ENCODE data around the gene SLC25A39.
"Not testable (repeated sequence)": the region's sequence is repeated elsewhere in the genome, so short reads cannot be mapped to it uniquely, and the experiment has no call there.

The SLC25A39 gene

DNA sequence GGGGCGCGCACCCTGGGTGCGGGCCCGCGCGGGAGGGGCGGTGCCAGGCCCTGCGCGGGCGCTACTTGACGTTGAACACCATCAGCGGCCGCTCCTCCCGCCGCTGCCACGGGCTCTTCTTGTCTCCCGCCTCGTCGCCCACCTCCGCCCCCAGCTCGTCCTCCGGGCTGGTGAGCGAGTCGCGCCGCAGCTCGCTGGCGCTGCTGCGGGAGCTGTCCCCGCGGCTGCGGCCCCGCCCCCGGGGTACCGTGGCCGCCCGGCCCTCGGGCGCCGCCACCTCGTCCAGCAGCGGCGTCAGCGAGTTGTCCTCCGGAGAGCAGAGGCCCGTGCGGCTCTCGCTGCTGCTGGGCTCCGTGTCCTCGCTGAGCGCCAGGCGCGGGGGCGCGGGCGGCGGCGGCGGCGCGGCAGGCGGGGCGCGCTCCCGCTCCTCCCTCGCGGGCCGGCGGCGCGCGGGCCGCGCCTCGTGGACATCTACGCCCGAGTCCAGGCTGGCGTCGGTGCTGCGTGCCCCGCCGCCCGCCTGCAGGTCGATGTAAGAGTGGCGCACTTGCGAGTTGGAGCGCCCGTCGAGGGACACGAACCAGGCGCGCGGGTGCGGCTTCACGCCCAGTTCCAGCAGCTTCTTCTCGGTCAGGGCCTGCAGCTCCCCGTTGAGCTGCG lies 29.2 kb upstream of the SLC25A39 start:
- DNase-seq, result no peak

DNA sequence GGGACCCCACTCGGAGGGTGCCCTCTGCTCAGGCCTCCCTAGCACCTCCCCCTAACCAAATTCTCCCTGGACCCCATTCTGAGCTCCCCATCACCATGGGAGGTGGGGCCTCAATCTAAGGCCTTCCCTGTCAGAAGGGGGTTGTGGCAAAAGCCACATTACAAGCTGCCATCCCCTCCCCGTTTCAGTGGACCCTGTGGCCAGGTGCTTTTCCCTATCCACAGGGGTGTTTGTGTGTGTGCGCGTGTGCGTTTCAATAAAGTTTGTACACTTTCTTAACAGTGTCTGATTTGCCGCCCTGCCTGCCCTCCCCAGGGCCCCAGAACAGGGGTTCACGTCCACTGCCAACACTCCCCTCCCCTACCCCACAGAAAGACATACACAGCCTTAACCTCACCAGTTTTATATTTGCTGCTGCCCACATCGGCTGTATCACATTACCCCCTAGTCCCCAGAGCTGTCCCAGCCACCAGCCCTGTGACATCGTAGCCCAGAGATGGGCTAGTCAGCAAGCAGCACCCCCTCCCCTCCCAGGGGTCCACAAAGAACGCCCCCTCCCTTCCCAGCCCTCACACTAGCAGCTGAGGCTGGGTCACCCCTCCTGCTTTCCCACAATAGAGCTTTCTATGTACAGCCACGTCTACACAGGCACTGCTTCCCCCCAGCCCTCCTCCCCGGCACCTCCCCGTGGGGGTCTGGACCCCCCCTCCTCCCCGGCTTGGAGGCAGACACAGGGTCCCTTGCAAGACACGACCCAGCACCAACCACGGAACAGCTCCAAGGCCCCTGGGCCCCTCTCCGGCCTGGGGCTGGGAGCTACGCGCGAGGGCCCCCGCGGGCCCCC lies 28.4 kb upstream of the SLC25A39 start:
- DNase-seq, result no peak

DNA sequence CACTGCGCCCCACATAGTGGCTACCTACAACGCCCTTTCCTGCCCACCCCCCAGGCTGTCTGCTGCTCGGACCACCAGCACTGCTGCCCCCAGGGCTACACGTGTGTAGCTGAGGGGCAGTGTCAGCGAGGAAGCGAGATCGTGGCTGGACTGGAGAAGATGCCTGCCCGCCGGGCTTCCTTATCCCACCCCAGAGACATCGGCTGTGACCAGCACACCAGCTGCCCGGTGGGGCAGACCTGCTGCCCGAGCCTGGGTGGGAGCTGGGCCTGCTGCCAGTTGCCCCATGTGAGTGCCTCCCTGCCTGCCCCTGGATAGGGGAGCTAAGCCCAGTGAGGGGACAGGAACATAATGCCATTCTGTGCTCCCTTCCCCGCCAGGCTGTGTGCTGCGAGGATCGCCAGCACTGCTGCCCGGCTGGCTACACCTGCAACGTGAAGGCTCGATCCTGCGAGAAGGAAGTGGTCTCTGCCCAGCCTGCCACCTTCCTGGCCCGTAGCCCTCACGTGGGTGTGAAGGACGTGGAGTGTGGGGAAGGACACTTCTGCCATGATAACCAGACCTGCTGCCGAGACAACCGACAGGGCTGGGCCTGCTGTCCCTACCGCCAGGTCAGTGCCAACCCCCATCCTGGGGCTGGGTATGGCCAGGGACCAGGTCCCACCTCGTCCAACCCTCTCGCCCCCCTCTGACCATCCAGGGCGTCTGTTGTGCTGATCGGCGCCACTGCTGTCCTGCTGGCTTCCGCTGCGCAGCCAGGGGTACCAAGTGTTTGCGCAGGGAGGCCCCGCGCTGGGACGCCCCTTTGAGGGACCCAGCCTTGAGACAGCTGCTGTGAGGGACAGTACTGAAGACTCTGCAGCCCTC lies 27.6 kb upstream of the SLC25A39 start:
- no peak for DNase-seq

DNA sequence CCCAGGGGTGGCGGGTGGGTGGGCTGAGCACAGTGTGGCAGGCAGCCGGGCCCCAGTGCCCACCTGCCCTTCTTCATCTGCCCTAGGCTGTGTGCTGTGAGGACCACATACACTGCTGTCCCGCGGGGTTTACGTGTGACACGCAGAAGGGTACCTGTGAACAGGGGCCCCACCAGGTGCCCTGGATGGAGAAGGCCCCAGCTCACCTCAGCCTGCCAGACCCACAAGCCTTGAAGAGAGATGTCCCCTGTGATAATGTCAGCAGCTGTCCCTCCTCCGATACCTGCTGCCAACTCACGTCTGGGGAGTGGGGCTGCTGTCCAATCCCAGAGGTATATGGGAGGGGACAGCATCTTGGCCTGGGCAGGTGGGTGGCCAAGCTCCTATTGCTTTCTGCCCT lies 26.8 kb upstream of the SLC25A39 start:
- DNase-seq, result no peak

DNA sequence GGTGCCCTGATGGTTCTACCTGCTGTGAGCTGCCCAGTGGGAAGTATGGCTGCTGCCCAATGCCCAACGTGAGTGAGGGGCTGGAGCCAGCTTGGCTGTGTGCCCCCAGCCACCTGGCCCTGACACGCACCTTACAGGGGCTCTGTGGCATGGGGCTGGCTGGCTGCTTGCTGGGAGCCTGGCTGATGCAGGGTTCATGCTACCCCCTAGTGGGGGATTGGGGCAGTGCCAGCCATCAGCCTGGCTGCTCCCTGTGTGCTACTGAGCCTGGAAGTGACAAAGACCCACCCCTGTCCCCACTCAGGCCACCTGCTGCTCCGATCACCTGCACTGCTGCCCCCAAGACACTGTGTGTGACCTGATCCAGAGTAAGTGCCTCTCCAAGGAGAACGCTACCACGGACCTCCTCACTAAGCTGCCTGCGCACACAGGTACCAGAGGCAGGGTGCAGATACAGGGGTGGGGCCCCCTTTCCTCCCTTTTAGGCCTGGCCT lies 26.2 kb upstream of the SLC25A39 start:
- DNase-seq, result peak; percentile 68 to 69

DNA sequence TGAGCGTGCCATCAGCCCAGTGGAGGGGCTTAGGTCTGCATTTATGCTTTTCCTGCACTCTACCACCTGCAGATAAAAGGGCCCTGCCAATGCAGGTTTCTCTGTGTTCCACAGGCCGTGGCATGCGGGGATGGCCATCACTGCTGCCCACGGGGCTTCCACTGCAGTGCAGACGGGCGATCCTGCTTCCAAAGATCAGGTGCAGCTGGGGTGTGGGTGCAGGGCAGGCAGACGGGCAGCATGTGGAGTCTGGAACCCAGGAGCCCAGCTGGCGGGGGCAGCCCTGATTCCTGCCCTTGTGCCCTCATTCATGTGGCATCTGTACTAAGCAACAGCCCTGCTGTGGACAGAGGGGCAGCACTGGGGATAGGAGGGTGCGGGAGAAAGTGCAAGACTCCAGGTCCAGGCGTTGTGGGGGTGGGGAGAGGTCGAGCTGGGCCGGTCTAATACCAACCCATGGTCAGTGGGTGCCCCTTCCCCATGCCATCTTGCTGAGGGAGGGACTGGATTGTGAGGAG lies 25.0 kb upstream of the SLC25A39 start:
- DNase-seq, result no peak

DNA sequence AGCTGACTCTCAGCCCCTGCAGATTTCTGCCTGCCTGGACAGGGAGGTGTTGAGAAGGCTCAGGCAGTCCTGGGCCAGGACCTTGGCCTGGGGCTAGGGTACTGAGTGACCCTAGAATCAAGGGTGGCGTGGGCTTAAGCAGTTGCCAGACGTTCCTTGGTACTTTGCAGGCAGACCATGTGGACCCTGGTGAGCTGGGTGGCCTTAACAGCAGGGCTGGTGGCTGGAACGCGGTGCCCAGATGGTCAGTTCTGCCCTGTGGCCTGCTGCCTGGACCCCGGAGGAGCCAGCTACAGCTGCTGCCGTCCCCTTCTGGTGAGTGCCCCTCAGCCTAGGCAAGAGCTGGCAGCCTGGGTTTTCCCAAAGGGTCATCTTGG lies 24.4 kb upstream of the SLC25A39 start:
- no peak for DNase-seq

DNA sequence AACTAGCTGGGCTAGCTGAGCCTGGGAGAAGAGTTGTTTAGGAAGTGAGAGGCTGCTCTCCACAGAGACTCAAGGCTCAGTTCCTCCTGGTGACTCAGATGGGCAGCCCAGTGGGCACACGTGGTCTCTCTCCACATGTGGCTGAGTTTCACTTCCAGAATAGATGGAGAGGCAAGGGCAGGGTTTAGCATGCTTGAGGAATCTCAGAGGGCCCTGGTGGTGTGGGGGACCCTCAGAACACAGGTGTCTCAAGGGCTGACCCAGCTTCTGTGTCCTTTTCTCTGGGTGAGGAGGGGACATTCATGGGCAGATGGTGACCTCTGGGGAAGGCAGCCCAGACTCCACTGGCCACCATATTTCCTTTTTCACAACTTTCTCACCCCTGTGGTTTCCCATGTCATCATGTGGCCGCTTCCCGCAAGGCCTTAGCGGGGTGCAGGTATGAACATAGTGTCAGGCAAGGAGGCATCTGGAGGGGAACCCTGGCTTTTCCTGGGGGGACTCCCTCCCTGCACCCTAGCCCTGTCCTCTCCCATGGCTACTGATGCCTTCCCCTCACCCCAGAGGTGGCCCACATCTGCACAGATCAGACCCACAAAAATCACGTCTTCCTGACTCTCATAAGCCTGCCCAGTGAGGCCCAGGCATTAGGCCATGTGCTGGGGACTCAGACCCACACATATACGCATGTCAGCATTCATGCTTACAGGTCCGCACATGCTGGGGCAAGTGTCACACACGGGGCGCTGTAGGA lies 23.8 kb upstream of the SLC25A39 start:
- no peak for DNase-seq

DNA sequence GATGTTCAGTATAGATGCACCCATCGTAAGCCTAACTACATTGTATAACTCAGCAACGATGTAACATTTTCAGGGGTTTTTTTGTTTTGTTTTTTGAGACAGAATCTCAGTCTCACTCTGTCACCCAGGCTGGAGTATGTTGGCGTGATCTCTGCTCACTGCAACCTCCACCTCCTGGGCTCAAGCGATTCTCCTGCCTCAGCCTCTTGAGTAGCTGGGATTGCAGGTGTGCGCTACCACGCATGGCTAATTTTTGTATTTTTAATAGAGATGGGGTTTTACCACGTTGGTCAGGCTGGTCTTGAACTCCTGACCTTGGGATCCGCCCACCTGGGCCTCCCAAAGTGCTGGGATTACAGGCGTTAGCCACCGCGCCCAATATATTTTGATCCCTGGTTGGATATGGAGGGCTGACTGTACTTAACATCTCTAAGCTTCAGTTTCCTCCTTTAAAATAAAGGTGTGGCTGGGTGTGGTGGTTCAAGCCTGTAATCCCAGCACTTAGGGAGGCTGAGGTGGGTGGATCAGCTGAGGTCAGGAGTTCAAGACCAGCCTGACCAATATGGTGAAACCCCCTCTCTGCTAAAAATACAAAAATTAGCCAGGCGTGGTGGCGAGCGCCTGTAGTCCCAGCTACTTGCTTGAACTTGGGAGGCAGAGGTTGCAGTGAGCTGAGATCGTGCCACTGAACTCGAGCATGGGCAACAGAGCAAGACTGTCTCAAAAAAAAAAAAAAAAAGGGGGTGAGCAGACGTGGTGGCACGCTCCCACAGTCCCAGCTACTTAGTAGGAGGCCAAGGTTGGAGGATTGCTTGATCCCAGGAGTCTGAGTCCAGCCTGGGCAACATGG lies 22.8 kb upstream of the SLC25A39 start:
- DNase-seq, result not testable (repeated sequence)

DNA sequence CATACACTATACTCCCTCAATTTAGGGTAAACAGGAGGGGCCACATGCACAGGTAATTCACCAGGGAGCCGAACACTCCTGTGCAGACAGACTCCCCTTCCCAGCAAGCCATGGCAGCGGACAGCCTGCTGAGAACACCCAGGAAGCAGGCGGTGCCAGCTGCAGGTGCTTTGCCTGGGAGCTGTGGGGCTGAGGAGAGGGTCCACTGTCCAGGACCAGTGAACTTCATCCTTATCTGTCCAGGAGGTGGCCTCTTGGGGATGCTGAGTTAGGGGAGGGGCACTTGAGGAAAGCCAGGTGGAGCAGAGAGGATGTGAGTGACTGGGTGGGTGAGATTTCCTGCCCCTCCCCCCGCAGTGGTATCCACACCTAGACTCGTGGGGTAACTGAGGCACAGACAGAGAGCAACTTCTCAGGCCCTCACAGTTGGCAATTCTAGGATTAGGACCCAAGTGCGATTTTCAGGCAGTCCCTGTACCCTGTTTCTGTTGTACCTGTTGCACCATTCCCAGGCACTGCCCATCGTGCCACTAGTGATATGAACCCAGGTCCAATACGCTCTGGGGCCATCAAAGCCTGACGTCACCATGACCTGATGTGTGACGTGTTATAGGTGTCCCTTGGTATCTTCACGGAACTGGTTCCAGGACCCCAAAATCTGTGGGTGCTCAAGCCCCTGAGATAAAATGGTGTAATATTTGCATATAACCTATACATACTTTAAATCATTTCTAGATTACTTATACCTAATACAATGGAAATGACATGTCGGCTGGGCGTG lies 21.6 kb upstream of the SLC25A39 start:
- DNase-seq, result no peak

DNA sequence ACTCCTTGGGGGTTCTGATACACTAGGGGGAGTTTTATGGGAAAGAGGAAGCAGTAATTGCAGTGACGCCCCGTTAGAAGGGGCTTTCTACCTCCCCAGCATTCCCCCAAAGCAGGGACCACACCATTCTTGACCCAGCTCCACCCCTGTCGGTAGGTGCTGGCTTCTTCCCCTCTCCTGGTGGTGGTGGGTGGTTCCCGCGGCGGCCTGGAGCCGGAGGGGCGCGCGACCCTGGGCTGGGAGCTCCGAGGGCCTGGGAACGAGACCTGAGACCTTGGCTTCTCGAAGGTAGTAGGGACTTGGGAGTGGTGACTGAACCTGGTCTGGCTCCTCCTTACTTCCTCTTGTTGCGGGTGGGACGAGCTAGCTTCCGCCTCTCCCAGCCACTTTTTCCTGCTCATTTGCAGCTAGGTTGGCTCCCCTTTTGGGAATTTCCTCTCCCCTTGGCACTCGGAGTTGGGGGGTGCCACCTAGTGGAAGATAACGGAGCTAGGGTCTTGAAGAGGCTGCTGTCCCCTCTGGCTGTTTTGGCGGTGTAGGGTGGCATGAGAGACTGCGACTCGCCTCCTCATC lies 20.9 kb upstream of the SLC25A39 start:
- no peak for DNase-seq

DNA sequence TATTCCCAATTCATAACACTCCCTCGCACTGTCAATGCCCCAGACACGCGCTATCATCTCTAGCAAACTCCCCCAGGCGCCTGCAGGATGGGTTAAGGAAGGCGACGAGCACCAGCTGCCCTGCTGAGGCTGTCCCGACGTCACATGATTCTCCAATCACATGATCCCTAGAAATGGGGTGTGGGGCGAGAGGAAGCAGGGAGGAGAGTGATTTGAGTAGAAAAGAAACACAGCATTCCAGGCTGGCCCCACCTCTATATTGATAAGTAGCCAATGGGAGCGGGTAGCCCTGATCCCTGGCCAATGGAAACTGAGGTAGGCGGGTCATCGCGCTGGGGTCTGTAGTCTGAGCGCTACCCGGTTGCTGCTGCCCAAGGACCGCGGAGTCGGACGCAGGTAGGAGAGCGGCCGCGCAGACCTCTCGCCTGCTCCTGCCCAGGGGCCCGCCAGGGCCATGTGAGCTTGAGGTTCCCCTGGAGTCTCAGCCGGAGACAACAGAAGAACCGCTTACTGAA lies 20.4 kb upstream of the SLC25A39 start, which contains the start of gene GRN:
Gene GRN, plus strand, starts transcription at position 364 of the 515 bp plus-strand sequence. CDS start 3,863 bp downstream, outside the sequence.
- peak; percentile 76 to 78 for DNase-seq

DNA sequence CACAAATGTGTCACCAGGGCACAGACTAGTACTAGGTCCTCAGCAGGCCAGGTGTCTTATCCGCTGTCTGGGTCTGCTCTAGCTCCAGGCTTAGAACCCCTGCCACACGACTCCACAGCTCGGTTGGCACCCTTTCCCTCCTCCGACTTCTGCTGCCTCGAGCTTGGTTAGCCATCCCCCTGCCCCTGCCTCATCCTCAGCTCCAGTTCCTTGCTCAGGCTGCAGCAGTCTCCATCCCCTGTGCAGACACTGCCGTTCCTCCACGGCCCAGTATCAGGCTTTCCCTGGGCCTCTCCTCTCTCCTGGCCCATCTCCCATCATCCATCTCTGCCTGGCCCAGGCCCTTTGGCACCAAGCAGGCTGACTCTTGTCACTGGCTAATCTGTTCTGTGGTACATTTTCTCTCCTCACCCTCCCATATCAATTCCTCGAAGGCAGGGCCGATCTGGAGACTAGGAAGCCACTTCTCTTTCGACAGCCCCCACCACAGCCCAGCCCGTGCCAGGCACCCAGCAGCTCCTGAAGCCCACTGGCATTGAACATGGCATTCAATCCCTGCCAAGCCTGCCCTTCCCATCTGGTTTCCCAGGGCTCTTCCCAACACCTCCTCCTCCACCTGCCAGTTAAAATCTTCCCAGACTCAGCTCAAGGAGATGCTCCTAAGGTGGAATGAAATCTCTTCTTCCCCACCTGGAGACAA lies 19.0 kb upstream of the SLC25A39 start:
- DNase-seq, result no peak

DNA sequence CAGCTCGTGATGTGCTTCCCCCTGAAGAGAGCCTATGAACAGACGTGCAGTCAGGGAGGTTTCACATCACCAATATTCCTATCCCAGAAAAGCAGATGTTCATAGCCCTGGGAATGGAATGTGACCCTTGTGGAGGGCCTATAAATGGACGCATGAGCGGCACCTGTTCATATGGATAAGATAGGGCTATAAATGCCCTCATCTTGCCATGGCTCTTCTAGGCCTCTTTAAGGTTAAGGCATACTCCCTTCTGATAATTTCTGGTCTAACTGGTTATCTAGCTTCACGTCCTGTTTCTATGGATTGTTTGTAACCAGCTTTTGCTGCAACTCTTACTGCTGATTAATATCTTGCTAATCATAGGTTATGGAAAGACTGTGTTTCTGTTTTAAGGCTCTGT lies 15.9 kb upstream of the SLC25A39 start:
- not testable (repeated sequence) for DNase-seq

DNA sequence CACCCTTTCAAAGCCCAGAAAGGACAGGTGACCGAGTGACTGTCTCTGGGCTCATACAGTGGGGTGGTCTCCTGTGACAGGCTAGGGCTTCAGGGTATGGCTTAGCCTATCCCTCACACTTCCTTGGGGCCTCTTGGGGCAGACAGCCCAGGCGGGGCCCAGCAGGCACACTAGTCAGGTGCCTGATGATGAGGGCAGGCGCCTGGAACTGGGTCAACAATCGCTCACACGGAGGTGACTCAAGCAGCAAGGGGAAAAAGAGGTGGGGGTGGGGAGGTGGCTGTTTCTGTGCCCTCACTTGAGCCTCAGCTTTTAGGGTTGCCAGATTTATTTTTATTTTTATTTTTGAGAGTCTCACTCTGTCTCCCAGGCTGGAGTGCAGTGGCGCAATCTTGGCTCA lies 14.1 kb upstream of the SLC25A39 start:
- no peak for DNase-seq

DNA sequence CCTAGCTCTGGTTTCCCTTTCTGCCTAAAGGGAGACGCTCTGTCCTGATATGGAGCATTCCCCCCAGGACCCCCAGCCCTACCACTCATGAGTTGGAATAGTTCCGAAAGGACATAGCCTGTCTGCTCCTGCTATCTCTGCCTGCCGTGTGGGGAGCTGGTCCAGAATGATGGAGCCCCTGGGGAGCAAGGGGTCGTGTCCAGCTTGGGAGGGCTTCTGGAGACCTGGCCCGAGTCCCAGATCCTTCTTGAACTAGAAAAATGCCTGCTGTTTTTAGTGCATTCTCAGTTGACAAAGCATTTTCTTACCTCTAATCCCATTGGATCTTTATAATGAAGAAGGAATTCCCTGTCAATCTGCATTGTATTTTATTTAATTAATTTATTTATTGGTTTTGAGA lies 11.3 kb upstream of the SLC25A39 start:
- DNase-seq, result no peak

DNA sequence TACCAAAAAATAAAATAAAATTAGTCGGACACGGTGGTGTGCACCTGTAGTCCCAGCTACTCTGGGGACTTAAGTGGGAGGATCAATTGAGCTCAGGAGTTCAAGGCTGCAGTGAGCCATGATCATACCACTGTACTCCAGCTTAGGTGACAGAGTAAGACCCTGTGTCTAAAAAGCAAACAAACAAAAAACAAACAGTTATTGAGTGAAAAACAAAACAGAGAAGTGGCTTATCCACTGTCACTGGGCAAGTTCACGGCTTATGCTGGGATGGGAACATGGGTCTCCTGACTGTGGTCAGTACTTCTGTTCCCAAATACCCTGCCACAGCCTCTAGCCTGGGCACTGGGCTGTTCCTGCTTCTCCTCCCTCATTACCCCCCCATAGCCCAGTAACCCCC lies 10.9 kb upstream of the SLC25A39 start:
- DNase-seq, result no peak

DNA sequence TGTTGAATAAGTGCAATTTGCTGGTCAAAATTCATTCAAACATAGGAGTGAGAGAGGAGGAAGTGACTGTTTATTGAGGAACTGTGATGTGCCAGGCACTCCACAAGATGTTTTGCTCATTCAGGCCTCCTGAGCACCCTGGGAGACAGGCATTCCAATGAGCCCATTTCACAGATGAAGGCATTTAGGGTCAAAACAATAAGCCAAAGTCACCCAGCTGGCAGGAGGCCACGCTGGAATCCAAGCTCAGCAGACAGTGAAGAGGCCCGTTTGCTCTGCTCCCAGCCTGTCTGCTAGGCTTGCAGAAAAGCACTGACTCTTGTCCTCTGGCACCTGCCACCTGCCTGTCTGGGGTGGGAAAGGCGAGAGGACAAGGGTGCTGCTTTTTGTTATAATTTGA lies 10.1 kb upstream of the SLC25A39 start:
- DNase-seq, result no peak

DNA sequence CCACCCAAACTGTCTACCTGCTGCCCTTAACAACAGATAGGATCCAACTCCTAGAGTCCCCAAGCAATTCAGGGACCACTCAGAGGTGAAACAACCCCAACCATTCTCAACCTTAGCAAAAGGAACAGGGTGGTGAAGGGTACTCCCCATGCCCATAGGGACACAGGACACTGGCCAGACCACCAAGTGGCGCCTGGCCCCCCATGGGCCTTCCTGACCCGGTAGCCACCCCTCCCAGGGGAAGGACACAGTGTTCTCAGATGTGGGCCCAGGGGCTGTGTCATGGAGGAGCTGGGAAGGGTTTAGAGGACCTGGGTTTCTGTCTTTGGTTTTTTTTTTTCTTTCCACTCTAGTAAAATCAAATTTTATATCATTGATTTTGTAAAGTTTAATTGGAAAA lies 9.7 kb upstream of the SLC25A39 start:
- no peak for DNase-seq

All from activated CD4-positive, alpha-beta T cell treated with anti-CD3 and anti-CD28 coated beads, Interleukin-2, amount 50 U/mL, for 4 hours (primary cell).